K562 treated with DMSO at 1 percent for 4 hours (cell line): ENCODE measurements around the gene PTH1R. TPM values are rescaled to one million over a fixed set of nuclear protein-coding genes. Genes with fewer than 3 reads are reported as not detected.

Experiments
- total RNA-seq: library from RNA; unstranded; fragments of 300-600 nt; gene quantifications from 2 replicates; pipeline ENCODE4 v1.2.3, GENCODE V29; 2022; ENCODE audit not compliant: insufficient read depth

Gene PTH1R
- total RNA-seq, result not detected in 2 replicates

DNA sequence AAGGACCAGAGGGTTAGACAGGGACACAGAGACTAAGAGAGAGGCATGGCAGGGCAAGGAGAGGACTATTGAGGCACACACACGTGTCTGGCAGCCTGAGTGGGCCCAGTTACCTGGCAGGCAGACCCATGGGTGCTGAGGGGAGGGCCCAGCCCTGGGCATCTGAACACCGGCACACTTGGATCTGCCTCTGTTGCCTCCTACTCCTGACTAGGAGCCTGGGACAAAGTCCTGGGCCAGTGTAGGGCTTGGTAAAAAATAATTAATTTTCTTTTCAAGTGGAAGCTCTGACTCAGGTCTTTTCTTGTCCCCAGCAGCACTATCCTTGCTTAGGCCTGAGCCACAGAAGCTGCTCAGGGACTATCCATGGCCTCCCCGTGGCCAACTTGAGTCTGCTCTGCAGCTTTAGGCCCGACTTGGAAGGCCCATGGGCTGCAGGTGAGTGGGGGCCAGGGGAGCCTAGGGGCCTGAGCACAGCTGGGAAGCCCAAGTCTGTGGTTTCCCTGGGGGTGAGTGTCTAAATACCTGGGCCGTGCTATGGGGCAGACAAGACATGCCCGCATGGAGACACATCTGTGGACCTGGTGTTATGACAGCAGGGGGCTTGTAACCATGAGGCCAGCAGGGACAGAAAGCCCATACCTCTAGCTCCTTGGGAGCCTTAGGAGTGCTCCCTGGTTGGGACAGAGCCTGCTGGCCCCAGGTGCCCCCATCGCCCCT, at the start of gene PTH1R:
TSS of gene PTH1R (plus strand) at position 316 of the 720 bp plus-strand sequence. CDS start 5,839 bp downstream, outside the sequence.

DNA sequence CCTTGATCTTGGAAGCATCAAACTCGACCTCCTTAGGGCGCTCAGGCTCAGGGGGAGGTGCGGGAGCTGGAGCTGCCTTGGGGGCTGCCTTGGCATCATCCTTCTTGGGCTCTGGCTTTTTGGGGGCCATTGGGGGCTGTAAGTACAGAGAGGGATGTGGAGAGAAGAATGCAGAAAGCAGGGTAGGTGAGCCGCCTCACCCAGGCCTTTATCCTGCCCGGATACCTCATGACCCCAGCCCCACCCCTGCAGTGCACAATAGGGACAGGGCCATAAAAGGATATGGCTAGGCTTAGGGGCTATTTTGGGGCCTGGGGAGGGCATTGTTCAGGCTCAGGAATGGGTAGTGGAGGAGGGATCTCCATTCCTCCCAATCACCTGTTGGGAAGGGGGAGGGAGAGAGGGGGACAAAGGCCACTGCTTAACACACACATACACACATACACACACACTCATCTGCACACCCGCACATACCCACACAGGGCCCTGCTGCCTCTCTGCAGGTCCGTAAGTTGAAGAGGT, 14.2 kb upstream of the PTH1R start, which contains the start of gene MYL3:
TSS of gene MYL3 (minus strand) at position 184 of the 522 bp plus-strand sequence. CDS start at position 130, 54 bp downstream.

Other genes with a start within 250 kb of the PTH1R start
- gene ALS2CL, start 184.0 kb upstream of the PTH1R start, total RNA-seq, result not detected in 2 replicates
- not detected in 2 replicates for gene TMIE, start 176.3 kb upstream of the PTH1R start, total RNA-seq
- gene PRSS50, start 159.9 kb upstream of the PTH1R start, total RNA-seq, result not detected in 2 replicates
- gene MYL3, start 14.3 kb upstream of the PTH1R start, total RNA-seq, result not detected in 2 replicates
- gene CCDC12, start 99.0 kb downstream of the PTH1R start, total RNA-seq, result 45.6 and 60.8 TPM in 2 replicates
- gene NBEAL2, start 101.9 kb downstream of the PTH1R start, total RNA-seq, result 69.2 and 98.9 TPM in 2 replicates